ENCODE data around the gene RPTOR. TPM values are rescaled to one million over a fixed set of nuclear protein-coding genes. Genes with fewer than 3 reads are reported as not detected.

RPTOR gene
- total RNA-seq, 1 donor from 2014 or later, result 32.0 TPM

DNA sequence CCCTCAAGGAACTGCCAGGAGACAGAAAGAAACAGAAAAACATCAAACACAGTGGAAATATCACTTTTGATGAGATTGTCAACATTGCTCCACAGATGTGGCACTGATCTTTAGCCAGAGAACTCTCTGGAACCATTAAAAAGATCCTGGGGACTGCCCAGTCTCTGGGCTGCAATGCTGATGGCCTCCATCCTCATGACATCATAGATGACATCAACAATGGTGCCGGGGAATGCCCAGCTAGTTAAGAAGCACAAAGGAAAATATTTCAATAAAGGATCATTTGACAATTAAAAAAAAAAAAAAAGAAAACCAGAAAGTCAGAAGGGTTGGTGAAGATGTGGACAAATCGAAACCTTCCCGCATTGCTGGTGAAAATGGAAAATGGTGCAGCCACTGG lies 432.1 kb downstream of the RPTOR start:
- DNase-seq (ENCODE audit: low read depth), result no peak
- no peaks in the 10 kb centered on the region for H3K36me3 ChIP-seq (ENCODE audit: insufficient read depth, low read length)
- H3K4me3 ChIP-seq (ENCODE audit: insufficient read depth, low read depth, low read length), result no peak overlapping the region
- H3K27ac ChIP-seq (ENCODE audit: low read depth, low read length), result no peak overlapping the region
- Mint-ChIP-seq H3K9me3 (ENCODE audit: unreplicated experiment) (no peaks in the 10 kb centered on the region), H3K27ac (ENCODE audit: unreplicated experiment) (no peak overlapping the region), H3K4me1 (ENCODE audit: low read depth, unreplicated experiment) (peaks cover 5% of the 10 kb centered on the region), H3K4me3 (ENCODE audit: unreplicated experiment) (no peak overlapping the region), H3K36me3 (ENCODE audit: low read depth, unreplicated experiment) (no peaks in the 10 kb centered on the region), H3K27me3 (ENCODE audit: low read depth, unreplicated experiment) (peaks cover 10% of the 10 kb centered on the region)
- H4K20me1 ChIP-seq (ENCODE audit: insufficient read depth, low read length), result no peaks in the 10 kb centered on the region
- no peak for FAIRE-seq
- H3K27me3 ChIP-seq (ENCODE audit: insufficient read depth, low read length), result no peaks in the 10 kb centered on the region
- no peak overlapping the region for H2AFZ ChIP-seq (ENCODE audit: low read depth, low read length)
- H3K4me2 ChIP-seq (ENCODE audit: low read length), result no peak overlapping the region
- H3K9ac ChIP-seq (ENCODE audit: low read length), result no peak overlapping the region
- H3K9me3 ChIP-seq (ENCODE audit: insufficient read depth, low read depth, low read length), result peaks cover 3% of the 10 kb centered on the region
- no peaks in the 10 kb centered on the region for H3K79me2 ChIP-seq (ENCODE audit: insufficient read depth, low read length)
- TF ChIP-seq CTCF (IDR thresholded peaks at IDR 0.05; ENCODE audit: insufficient read depth, low read depth, low read length), result no peak
- no peak for TF ChIP-seq EZH2 (IDR thresholded peaks at IDR 0.05; ENCODE audit: insufficient read depth, low read length)
- peaks cover 12% of the 10 kb centered on the region for H3K4me1 ChIP-seq (ENCODE audit: insufficient read depth, low read length)

GRCh38 chr17:80977172-80977571 lies 432.5 kb downstream of the RPTOR start:
- Histone ChIP-seq H3K9ac (ENCODE audit: low read length) (no peak overlapping the region), H2AFZ (ENCODE audit: low read depth, low read length) (no peak overlapping the region), H3K36me3 (ENCODE audit: insufficient read depth, low read length) (no peaks in the 10 kb centered on the region), H3K4me1 (ENCODE audit: insufficient read depth, low read length) (peaks cover 12% of the 10 kb centered on the region), H3K4me2 (ENCODE audit: low read length) (no peak overlapping the region), H3K27ac (ENCODE audit: low read depth, low read length) (no peak overlapping the region), H4K20me1 (ENCODE audit: insufficient read depth, low read length) (no peaks in the 10 kb centered on the region), H3K4me3 (ENCODE audit: insufficient read depth, low read depth, low read length) (no peak overlapping the region), H3K9me3 (ENCODE audit: insufficient read depth, low read depth, low read length) (peaks cover 3% of the 10 kb centered on the region), H3K27me3 (ENCODE audit: insufficient read depth, low read length) (no peaks in the 10 kb centered on the region), H3K79me2 (ENCODE audit: insufficient read depth, low read length) (no peaks in the 10 kb centered on the region)
- no peak for DNase-seq (ENCODE audit: low read depth)
- Mint-ChIP-seq H3K4me3 (ENCODE audit: unreplicated experiment) (no peak overlapping the region), H3K27me3 (ENCODE audit: low read depth, unreplicated experiment) (peaks cover 10% of the 10 kb centered on the region), H3K9me3 (ENCODE audit: unreplicated experiment) (no peaks in the 10 kb centered on the region), H3K4me1 (ENCODE audit: low read depth, unreplicated experiment) (peaks cover 5% of the 10 kb centered on the region), H3K27ac (ENCODE audit: unreplicated experiment) (no peak overlapping the region), H3K36me3 (ENCODE audit: low read depth, unreplicated experiment) (no peaks in the 10 kb centered on the region)
- TF ChIP-seq CTCF (IDR thresholded peaks at IDR 0.05; ENCODE audit: insufficient read depth, low read depth, low read length), result no peak
- no peak for TF ChIP-seq EZH2 (IDR thresholded peaks at IDR 0.05; ENCODE audit: insufficient read depth, low read length)
- no peak for FAIRE-seq

DNA sequence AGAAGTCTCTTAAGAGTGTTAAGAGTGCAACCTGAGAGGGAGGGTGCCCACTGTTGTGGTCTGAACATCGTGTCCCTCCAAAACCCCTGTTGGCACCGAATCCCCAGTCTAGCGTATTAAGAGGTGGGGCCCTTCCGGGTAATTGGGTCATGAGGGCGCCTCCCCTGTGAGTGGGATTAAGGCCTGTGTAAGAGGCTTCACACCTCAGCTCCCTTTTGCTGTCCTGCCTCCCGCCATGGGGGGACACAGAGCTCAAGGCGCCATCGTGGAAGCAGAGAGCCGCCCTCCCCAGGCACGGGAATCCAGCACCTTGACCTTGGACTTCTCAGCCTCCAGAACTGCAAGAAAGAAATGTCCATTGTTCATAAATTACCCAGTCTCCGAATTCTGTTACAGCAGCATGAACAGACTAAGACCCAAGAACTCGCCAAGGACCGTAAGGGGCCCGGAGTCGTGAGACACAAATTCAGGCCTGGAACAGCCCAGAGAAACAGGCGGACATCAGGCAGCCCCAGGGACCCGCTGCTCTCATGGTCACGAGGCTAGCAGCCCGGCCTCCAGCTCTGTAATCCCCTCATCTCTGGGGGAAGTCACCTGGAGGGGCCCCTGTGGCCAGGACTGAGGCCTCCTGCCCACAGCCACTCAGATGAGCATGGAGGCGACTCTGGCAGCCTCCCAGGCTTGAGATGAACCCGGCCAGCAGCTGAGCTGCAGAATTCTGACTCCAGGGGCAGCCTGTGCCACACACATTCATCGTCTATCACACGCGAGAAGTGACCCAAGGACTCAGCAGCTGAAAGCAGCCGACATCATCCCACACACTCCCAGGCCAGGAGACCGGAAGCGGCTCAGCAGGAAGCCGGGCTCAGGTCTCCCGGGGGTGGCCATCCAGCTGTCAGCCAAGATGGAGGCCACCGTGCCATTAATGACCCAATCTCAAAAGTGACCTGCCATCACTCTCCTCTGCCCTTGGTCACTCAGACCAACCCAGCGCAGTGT lies 434.2 kb downstream of the RPTOR start:
- no peaks in the 10 kb centered on the region for H3K36me3 ChIP-seq (ENCODE audit: insufficient read depth, low read length)
- H3K9me3 ChIP-seq (ENCODE audit: insufficient read depth, low read depth, low read length), result peaks cover 3% of the 10 kb centered on the region
- no peak overlapping the region for H3K4me3 Mint-ChIP-seq (ENCODE audit: unreplicated experiment)
- TF ChIP-seq EZH2 (IDR thresholded peaks at IDR 0.05; ENCODE audit: insufficient read depth, low read length) (no peak), CTCF (IDR thresholded peaks at IDR 0.05; ENCODE audit: insufficient read depth, low read depth, low read length) (no peak)
- no peaks in the 10 kb centered on the region for H3K36me3 Mint-ChIP-seq (ENCODE audit: low read depth, unreplicated experiment)
- H3K79me2 ChIP-seq (ENCODE audit: insufficient read depth, low read length), result no peaks in the 10 kb centered on the region
- H3K27ac ChIP-seq (ENCODE audit: low read depth, low read length), result no peak overlapping the region
- DNase-seq (ENCODE audit: low read depth) (no peak), FAIRE-seq (no peak)
- H3K27ac Mint-ChIP-seq (ENCODE audit: unreplicated experiment), result no peak overlapping the region
- peak overlapping the region; percentile 35 for H2AFZ ChIP-seq (ENCODE audit: low read depth, low read length)
- H3K9me3 Mint-ChIP-seq (ENCODE audit: unreplicated experiment), result no peaks in the 10 kb centered on the region
- no peak overlapping the region for H3K9ac ChIP-seq (ENCODE audit: low read length)
- no peaks in the 10 kb centered on the region for H4K20me1 ChIP-seq (ENCODE audit: insufficient read depth, low read length)
- peaks cover 8% of the 10 kb centered on the region for H3K27me3 Mint-ChIP-seq (ENCODE audit: low read depth, unreplicated experiment)
- peaks cover 13% of the 10 kb centered on the region for H3K4me1 ChIP-seq (ENCODE audit: insufficient read depth, low read length)
- H3K4me3 ChIP-seq (ENCODE audit: insufficient read depth, low read depth, low read length), result no peak overlapping the region
- peaks cover 5% of the 10 kb centered on the region for H3K4me1 Mint-ChIP-seq (ENCODE audit: low read depth, unreplicated experiment)
- H3K27me3 ChIP-seq (ENCODE audit: insufficient read depth, low read length), result no peaks in the 10 kb centered on the region
- H3K4me2 ChIP-seq (ENCODE audit: low read length), result no peak overlapping the region
